CD14-positive monocyte (primary cell): ENCODE data around the gene PPFIA1. TPM values are rescaled to one million over a fixed set of nuclear protein-coding genes. Genes with fewer than 3 reads are reported as not detected.

Experiments
- DNase-seq, 3 donors: peaks; one replicate each; pipeline ENCODE4 v3.0.0-alpha.2; 2011 to 2022
- H2AFZ ChIP-seq: 2 replicates; pipeline ENCODE4 v1.6.0; 2012; ENCODE audit warnings: mild to moderate bottlenecking, low read depth, low read length, inconsistent platforms; ENCODE audit not compliant: insufficient read depth, poor library complexity, severe bottlenecking
- H3K27ac ChIP-seq, 2 donors: 1 replicate in 1 of 2; 2 replicates in 1 of 2; pipeline ENCODE4 v1.5.1; 2012 to 2013; ENCODE audit warnings: low read length in 2 of 2, control low read depth in 1 of 2, inconsistent platforms in 1 of 2, low read depth in 1 of 2, mild to moderate bottlenecking in 1 of 2
- H3K27me3 ChIP-seq, 2 donors: one replicate each; pipeline versions ENCODE4 v1.6.0 to v1.6.1; 2011 to 2013; ENCODE audit warnings: low read length in 2 of 2; ENCODE audit not compliant: control insufficient read depth in 2 of 2, insufficient read depth in 2 of 2
- H3K36me3 ChIP-seq, 2 donors: replicated peaks in 1 of 2; 1 replicate in 1 of 2; 2 replicates in 1 of 2; pipeline versions ENCODE4 v1.5.1 to v1.6.1; 2012 to 2013; ENCODE audit warnings: low read length in 2 of 2, control low read depth in 1 of 2, inconsistent platforms in 1 of 2, mild to moderate bottlenecking in 1 of 2; ENCODE audit not compliant: insufficient read depth in 2 of 2, control insufficient read depth in 1 of 2
- H3K4me1 ChIP-seq, 2 donors: 1 replicate in 1 of 2; 2 replicates in 1 of 2; pipeline versions ENCODE4 v1.5.1 to v1.6.1; 2012 to 2013; ENCODE audit warnings: low read length in 2 of 2, control low read depth in 1 of 2, inconsistent platforms in 1 of 2, mild to moderate bottlenecking in 1 of 2, moderate library complexity in 1 of 2; ENCODE audit not compliant: insufficient read depth in 2 of 2, control insufficient read depth in 1 of 2
- H3K4me2 ChIP-seq: replicated peaks from 2 replicates; pipeline ENCODE3; 2012; ENCODE audit warnings: low read length, moderate library complexity, mild to moderate bottlenecking; ENCODE audit not compliant: poor library complexity, severe bottlenecking; ENCODE audit errors: extremely low read depth
- H3K4me3 ChIP-seq, 3 experiments: fragments of 200-600 bp in 1 of 3; sonication (generic) in 1 of 3; replicated peaks in 1 of 3; 1 replicate in 2 of 3; 2 replicates in 1 of 3; pipeline ENCODE4 v1.5.1; 2011 to 2013; ENCODE audit warnings: low read length in 3 of 3, mild to moderate bottlenecking in 3 of 3, control low read depth in 2 of 3, low read depth in 2 of 3, inconsistent platforms in 1 of 3, moderate library complexity in 1 of 3
- H3K79me2 ChIP-seq: 2 replicates; pipeline ENCODE4 v1.6.0; 2012; ENCODE audit warnings: mild to moderate bottlenecking, control low read depth, inconsistent platforms, low read length, moderate library complexity; ENCODE audit not compliant: insufficient read depth
- H3K9ac ChIP-seq: 2 replicates; pipeline ENCODE4 v1.6.0; 2017; ENCODE audit warnings: low read length, mild to moderate bottlenecking; ENCODE audit not compliant: insufficient read depth, poor library complexity, severe bottlenecking
- H3K9me3 ChIP-seq, 2 donors: replicated peaks in 1 of 2; 1 replicate in 1 of 2; 2 replicates in 1 of 2; pipeline versions ENCODE4 v1.5.1 to v1.6.1; 2012 to 2013; ENCODE audit warnings: low read length in 2 of 2, control low read depth in 1 of 2; ENCODE audit not compliant: control insufficient read depth in 1 of 2, insufficient read depth in 1 of 2
- H4K20me1 ChIP-seq: 2 replicates; pipeline ENCODE4 v1.6.0; 2012; ENCODE audit warnings: mild to moderate bottlenecking, low read length, control low read depth, moderate library complexity; ENCODE audit not compliant: insufficient read depth
- H3K27ac Mint-ChIP-seq, 7 donors: one replicate each; pipeline ENCODE4 v1.8.0; 2020; ENCODE audit warnings: mild to moderate bottlenecking in 7 of 7, mixed read lengths in 7 of 7, moderate library complexity in 6 of 7, inconsistent platforms in 2 of 7
- H3K27me3 Mint-ChIP-seq, 3 donors: one replicate each; pipeline ENCODE4 v1.8.0; 2021 to 2022; ENCODE audit warnings: low read depth in 3 of 3, mild to moderate bottlenecking in 3 of 3, mixed read lengths in 3 of 3, moderate library complexity in 3 of 3, inconsistent platforms in 1 of 3
- H3K36me3 Mint-ChIP-seq, 2 donors: one replicate each; pipeline ENCODE4 v1.8.0; 2020; ENCODE audit warnings: mixed read lengths in 2 of 2, inconsistent platforms in 1 of 2, mild to moderate bottlenecking in 1 of 2
- H3K4me1 Mint-ChIP-seq: one replicate; pipeline ENCODE4 v1.8.0; 2020; ENCODE audit warnings: mild to moderate bottlenecking, mixed read lengths
- H3K4me3 Mint-ChIP-seq, 2 donors: one replicate each; pipeline ENCODE4 v1.8.0; 2020; ENCODE audit warnings: mild to moderate bottlenecking in 2 of 2, mixed read lengths in 2 of 2, moderate library complexity in 1 of 2
- H3K9me3 Mint-ChIP-seq, 7 donors: one replicate each; pipeline ENCODE4 v1.8.0; 2020 to 2022; ENCODE audit warnings: mixed read lengths in 7 of 7, mild to moderate bottlenecking in 6 of 7, moderate library complexity in 6 of 7, inconsistent platforms in 2 of 7
- CTCF ChIP-seq: fragments of 200-600 bp; IDR thresholded peaks from one replicate; pipeline ENCODE4 v1.8.0; 2022; ENCODE audit warnings: antibody characterized with exemption, mild to moderate bottlenecking
- WGBS: methylation state at CpG from one replicate; pipeline ENCODE4 v1.1.5; 2013; ENCODE audit warnings: missing lambda C conversion rate; ENCODE audit not compliant: insufficient coverage; 5-methylcytosine and 5-hydroxymethylcytosine counted together
- intact Hi-C, 2 donors: fragments of 100-400 bp; cut with micrococcal nuclease; formaldehyde crosslinking; loops; one replicate each; pipeline versions ENCODE4 v1.15.0 to v1.15.1; 2023
- polyA plus RNA-seq, 3 donors: library from polyadenylated mRNA; depleted of rRNA in 1 of 3; unstranded in 2 of 3; stranded (reverse) in 1 of 3; fragments of 300-500 nt in 2 of 3; fragments of >200 nt in 1 of 3; fragmentation: Illumina TruSeq in 2 of 3; gene quantifications; 1 replicate in 2 of 3; 2 replicates in 1 of 3; pipeline ENCODE4 v1.2.3, GENCODE V29; 2012 to 2021

The PPFIA1 gene
- polyA plus RNA-seq, 3 donors: 7.5 to 65.7 (median 15.5) TPM

GRCh38 chr11:70246196-70246595, 24.3 kb upstream of the PPFIA1 start:
- H3K9me3 Mint-ChIP-seq: peaks cover 2 to 13% (median 7%) of the 10 kb centered on the region in 7 donors
- H3K4me1 ChIP-seq: no peaks in the 10 kb centered on the region
- H3K4me3 Mint-ChIP-seq: peak overlapping the region in 1 of 2 donors; percentile 9
- H3K27ac Mint-ChIP-seq: no peak overlapping the region
- H4K20me1 ChIP-seq: no peaks in the 10 kb centered on the region
- no peaks in the 10 kb centered on the region for H3K9me3 ChIP-seq
- no peaks in the 10 kb centered on the region for H3K36me3 ChIP-seq
- H3K4me3 ChIP-seq: no peak overlapping the region
- no peak overlapping the region for H2AFZ ChIP-seq
- intact Hi-C loops: no loop called here
- no peak overlapping the region for H3K4me2 ChIP-seq
- H3K4me1 Mint-ChIP-seq: no peaks in the 10 kb centered on the region
- no peaks in the 10 kb centered on the region for H3K79me2 ChIP-seq
- no peak overlapping the region for H3K9ac ChIP-seq
- no peak overlapping the region for H3K27ac ChIP-seq
- peaks cover 11 to 17% (median 12%) of the 10 kb centered on the region in 3 donors for H3K27me3 Mint-ChIP-seq
- no peaks in the 10 kb centered on the region for H3K36me3 Mint-ChIP-seq
- DNase-seq: no peak
- no peak for TF ChIP-seq CTCF
- H3K27me3 ChIP-seq: no peaks in the 10 kb centered on the region
- 86% methylated on average over 2 of the region's 8 CpGs for WGBS

- H3K4me2 ChIP-seq: no peak overlapping the region
- no peaks in the 10 kb centered on the region for H3K4me1 Mint-ChIP-seq
- H3K4me3 ChIP-seq: no peak overlapping the region
- H3K36me3 ChIP-seq: no peaks in the 10 kb centered on the region
- H3K4me1 ChIP-seq: no peaks in the 10 kb centered on the region
- H2AFZ ChIP-seq: no peak overlapping the region
- peak in 2 of 3 donors; percentile 20 to 70 for DNase-seq
- H3K27ac Mint-ChIP-seq: no peak overlapping the region
- peaks cover 2 to 13% (median 7%) of the 10 kb centered on the region in 7 donors for H3K9me3 Mint-ChIP-seq
- H3K79me2 ChIP-seq: no peaks in the 10 kb centered on the region
- no peaks in the 10 kb centered on the region for H3K27me3 ChIP-seq
- WGBS: 81% methylated on average over 7 of the region's 8 CpGs
- no peak overlapping the region for H3K4me3 Mint-ChIP-seq
- H3K9me3 ChIP-seq: no peaks in the 10 kb centered on the region
- no peaks in the 10 kb centered on the region for H4K20me1 ChIP-seq
- no peak overlapping the region for H3K9ac ChIP-seq
- no peak overlapping the region for H3K27ac ChIP-seq
- no peaks in the 10 kb centered on the region for H3K36me3 Mint-ChIP-seq
- peaks cover 9 to 16% (median 13%) of the 10 kb centered on the region in 3 donors for H3K27me3 Mint-ChIP-seq
- intact Hi-C loops: no loop called here
- no peak for TF ChIP-seq CTCF
Observed at GRCh38 chr11:70247042-70247709, 23.3 kb upstream of the PPFIA1 start.
